Epithelial cell of alveolus of lung (primary cell): ENCODE measurements around the gene PEBP1. TPM values are rescaled to one million over a fixed set of nuclear protein-coding genes. Genes with fewer than 3 reads are reported as not detected.

Experiments
- total RNA-seq: library from RNA; depleted of rRNA; stranded (reverse); fragments of >200 nt; gene quantifications from 2 replicates; pipeline ENCODE4 v1.2.1, GENCODE V29; 2015

The PEBP1 gene
- 192 and 254 TPM in 2 replicates for total RNA-seq

DNA sequence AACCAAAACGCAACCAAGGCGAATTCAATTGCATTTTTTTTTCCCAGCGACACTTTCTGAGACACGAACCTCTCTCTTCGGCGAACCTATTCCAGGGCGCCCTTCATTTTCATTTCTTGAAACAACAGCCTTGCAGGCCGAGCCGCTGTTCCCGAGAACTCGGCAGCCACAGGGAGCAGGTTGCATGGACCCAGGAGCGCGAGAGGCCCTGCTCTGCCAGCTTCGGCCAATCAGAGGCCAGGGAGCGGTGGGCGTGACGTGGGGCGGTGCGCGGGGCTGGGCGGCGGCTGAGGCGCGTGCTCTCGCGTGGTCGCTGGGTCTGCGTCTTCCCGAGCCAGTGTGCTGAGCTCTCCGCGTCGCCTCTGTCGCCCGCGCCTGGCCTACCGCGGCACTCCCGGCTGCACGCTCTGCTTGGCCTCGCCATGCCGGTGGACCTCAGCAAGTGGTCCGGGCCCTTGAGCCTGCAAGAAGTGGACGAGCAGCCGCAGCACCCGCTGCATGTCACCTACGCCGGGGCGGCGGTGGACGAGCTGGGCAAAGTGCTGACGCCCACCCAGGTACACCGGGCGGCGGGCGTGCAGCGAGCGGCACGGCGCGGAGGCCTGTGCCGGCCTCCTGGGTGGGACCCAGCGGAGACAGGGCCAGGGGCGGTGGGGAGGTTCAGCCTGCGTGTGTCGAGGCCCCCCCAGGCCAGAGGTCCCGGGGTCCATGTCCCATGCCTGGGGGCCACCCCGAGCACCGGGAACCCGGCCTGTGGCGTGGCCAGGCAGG, at the start of gene PEBP1:
TSS of gene PEBP1 (plus strand) at position 337 of the 771 bp plus-strand sequence. CDS start at position 423, 86 bp downstream.

GRCh38 chr12:118103601-118104382, 32.1 kb upstream of the PEBP1 start, which contains the start of gene VSIG10:
VSIG10 (minus strand) TSS chr12:118104011; CDS start chr12:118103671, 340 bp downstream.

Other genes starting within 250 kb of the PEBP1 start
- not detected in 2 replicates for gene KSR2, start 167.1 kb upstream of the PEBP1 start, total RNA-seq
- gene RFC5, start 119.4 kb upstream of the PEBP1 start, total RNA-seq, result 26.9 and 28.7 TPM in 2 replicates
- 44.6 and 89.1 TPM in 2 replicates for gene WSB2, start 74.9 kb upstream of the PEBP1 start, total RNA-seq
- 10.1 and 16.6 TPM in 2 replicates for gene VSIG10, start 32.1 kb upstream of the PEBP1 start, total RNA-seq
- 18.6 and 29.1 TPM in 2 replicates for gene TAOK3, start 236.8 kb downstream of the PEBP1 start, total RNA-seq
- 22.5 and 29.5 TPM in 2 replicates for gene SUDS3, start 240.4 kb downstream of the PEBP1 start, total RNA-seq